ENCODE results near the gene KCNQ4.

The KCNQ4 gene

DNA sequence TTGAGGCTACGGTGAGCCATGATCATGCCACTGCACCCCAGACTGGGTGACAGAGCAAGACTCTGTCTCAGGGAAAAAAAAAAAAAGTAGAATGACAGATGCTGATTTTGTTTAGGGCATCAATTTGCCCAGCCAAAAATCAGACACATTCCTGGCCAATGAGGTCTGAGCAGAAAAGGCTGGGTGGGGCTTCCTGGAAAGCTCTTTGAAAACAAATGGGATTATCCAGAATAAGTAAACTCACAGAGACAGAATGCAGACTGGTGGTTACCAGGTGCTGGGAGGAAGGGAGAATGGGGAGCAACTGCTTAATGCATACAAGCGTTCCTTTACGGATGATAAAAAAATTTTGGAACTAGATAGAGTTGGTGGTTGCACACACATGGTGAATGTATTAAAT is 88.7 kb downstream of the KCNQ4 start:
- TF ChIP-seq, protein P1, sequence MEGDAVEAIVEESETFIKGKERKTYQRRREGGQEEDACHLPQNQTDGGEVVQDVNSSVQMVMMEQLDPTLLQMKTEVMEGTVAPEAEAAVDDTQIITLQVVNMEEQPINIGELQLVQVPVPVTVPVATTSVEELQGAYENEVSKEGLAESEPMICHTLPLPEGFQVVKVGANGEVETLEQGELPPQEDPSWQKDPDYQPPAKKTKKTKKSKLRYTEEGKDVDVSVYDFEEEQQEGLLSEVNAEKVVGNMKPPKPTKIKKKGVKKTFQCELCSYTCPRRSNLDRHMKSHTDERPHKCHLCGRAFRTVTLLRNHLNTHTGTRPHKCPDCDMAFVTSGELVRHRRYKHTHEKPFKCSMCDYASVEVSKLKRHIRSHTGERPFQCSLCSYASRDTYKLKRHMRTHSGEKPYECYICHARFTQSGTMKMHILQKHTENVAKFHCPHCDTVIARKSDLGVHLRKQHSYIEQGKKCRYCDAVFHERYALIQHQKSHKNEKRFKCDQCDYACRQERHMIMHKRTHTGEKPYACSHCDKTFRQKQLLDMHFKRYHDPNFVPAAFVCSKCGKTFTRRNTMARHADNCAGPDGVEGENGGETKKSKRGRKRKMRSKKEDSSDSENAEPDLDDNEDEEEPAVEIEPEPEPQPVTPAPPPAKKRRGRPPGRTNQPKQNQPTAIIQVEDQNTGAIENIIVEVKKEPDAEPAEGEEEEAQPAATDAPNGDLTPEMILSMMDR (IDR thresholded peaks at IDR 0.05), result no peak
- Histone ChIP-seq H2AFZ (no peak overlapping the region), H3K36me3 (ENCODE audit: control insufficient read depth, insufficient read depth, low read length) (no peaks in the 10 kb centered on the region), H3K4me2 (ENCODE audit: low read length) (no peak overlapping the region), H3K9ac (no peak overlapping the region), H3K4me1 (no peaks in the 10 kb centered on the region), H3K9me3 (ENCODE audit: control insufficient read depth, low read length) (no peaks in the 10 kb centered on the region), H3K4me3 (ENCODE audit: low read depth, low read length) (no peak overlapping the region), H3K27me3 (ENCODE audit: control insufficient read depth, insufficient read depth, low read length) (no peaks in the 10 kb centered on the region), H3K79me2 (no peaks in the 10 kb centered on the region), H3K27ac (no peak overlapping the region)

DNA sequence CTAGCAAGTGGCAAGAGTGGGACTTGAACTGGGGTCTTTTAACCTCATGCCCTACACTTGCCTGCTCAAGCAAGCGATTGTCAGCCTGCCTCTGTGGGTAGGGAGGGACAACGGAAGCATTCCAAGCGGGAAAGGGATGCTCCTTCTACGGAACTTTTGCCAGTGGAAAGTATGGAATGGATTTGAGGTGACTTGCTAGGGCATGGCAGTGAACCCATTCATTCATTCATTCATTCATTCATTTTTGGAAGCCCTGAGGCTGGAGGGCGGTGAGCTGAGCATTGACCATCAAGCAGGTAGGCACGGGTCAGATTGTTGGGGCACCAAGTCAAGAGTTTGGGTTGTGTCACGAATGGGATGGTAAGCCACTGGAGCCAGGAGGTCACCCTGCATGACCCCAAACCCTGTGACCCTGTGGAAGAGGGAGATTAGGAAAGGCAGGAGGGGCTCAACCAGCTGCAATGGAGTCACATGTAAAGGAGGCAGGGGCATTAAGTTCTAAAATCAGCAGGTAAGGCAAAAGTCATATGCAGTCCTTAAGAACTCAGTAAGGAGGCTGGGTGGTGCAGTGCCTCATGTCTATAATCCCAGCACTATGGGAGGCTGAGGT is 90.4 kb downstream of the KCNQ4 start:
- H3K36me3 ChIP-seq (ENCODE audit: control insufficient read depth, insufficient read depth, low read length), result no peaks in the 10 kb centered on the region
- H2AFZ ChIP-seq, result no peak overlapping the region
- no peaks in the 10 kb centered on the region for H3K27me3 ChIP-seq (ENCODE audit: control insufficient read depth, insufficient read depth, low read length)
- no peaks in the 10 kb centered on the region for H3K9me3 ChIP-seq (ENCODE audit: control insufficient read depth, low read length)
- H3K79me2 ChIP-seq, result no peaks in the 10 kb centered on the region
- no peak overlapping the region for H3K4me2 ChIP-seq (ENCODE audit: low read length)
- H3K9ac ChIP-seq, result no peak overlapping the region
- no peak overlapping the region for H3K27ac ChIP-seq
- no peaks in the 10 kb centered on the region for H3K4me1 ChIP-seq
- H3K4me3 ChIP-seq (ENCODE audit: low read depth, low read length), result no peak overlapping the region
- TF ChIP-seq, protein P1 (IDR thresholded peaks at IDR 0.05), result no peak

DNA sequence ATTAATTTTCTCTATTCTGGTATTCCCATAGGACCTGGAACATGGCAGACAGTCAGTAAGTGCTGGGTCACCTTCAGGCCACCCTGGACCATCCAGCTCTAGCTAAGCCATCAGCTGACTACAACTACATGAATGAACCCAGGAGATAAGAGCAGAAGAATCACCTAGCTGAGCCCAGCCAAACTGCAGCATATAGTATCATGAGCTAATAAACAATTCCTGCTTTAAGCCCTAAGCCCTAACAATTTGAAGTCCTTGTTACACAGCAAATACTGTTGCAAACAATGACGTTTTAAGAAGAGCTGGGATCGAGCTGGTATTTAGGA is 92.8 kb downstream of the KCNQ4 start:
- Histone ChIP-seq H3K27me3 (ENCODE audit: control insufficient read depth, insufficient read depth, low read length) (no peaks in the 10 kb centered on the region), H3K4me2 (ENCODE audit: low read length) (no peak overlapping the region), H3K79me2 (no peaks in the 10 kb centered on the region), H3K27ac (no peak overlapping the region), H3K9ac (no peak overlapping the region), H2AFZ (no peak overlapping the region), H3K4me1 (no peaks in the 10 kb centered on the region), H3K9me3 (ENCODE audit: control insufficient read depth, low read length) (no peaks in the 10 kb centered on the region), H3K4me3 (ENCODE audit: low read depth, low read length) (no peak overlapping the region), H3K36me3 (ENCODE audit: control insufficient read depth, insufficient read depth, low read length) (no peaks in the 10 kb centered on the region)
- TF ChIP-seq, protein P1 (IDR thresholded peaks at IDR 0.05), result no peak

DNA sequence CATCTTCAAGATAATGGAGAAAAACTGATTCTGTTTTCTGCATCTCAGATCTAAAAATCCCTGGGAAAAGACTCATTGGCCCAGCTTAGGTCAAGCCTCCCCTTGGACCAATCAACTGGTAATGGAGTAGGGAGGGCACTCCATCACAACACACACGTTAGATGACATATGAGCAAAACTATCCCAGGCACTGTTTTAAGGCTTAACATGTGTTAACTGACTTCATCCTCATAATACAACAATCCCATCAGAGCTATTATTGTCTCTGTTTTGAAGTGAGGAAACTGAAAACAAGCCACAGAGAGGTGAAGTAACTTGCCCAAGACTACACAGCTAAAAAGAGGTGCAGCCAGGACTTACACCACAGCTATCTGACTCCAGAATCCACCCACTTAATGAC is 93.3 kb downstream of the KCNQ4 start:
- Histone ChIP-seq H3K9ac (no peak overlapping the region), H2AFZ (no peak overlapping the region), H3K4me3 (ENCODE audit: low read depth, low read length) (no peak overlapping the region), H3K79me2 (no peaks in the 10 kb centered on the region), H3K27ac (peak overlapping the region; percentile 56), H3K4me1 (no peaks in the 10 kb centered on the region), H3K27me3 (ENCODE audit: control insufficient read depth, insufficient read depth, low read length) (no peaks in the 10 kb centered on the region), H3K9me3 (ENCODE audit: control insufficient read depth, low read length) (no peaks in the 10 kb centered on the region), H3K36me3 (ENCODE audit: control insufficient read depth, insufficient read depth, low read length) (no peaks in the 10 kb centered on the region), H3K4me2 (ENCODE audit: low read length) (no peak overlapping the region)
- TF ChIP-seq, protein P1 (IDR thresholded peaks at IDR 0.05), result no peak

DNA sequence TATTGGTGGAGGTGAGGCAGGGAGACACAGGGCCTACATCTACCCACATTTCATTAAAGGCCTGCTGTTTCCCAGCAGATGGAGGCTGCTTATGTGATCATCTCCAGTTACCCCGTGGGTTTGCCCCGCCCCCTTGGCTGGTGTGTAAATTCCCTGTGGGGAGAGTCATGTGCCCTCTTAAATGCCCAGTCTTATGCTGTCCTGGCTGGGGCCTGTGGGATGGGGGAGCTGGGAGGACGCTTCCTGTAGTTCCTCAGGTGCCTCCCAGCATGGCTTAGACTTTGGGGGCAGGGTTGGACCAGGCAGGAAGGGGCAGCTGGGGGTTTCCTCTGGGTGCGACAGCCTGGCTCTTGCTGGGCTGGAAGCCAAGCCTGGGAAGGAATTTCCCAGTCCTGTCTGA is 94.1 kb downstream of the KCNQ4 start:
- Histone ChIP-seq H3K9ac (no peak overlapping the region), H3K27ac (peak overlapping the region; percentile 56), H3K9me3 (ENCODE audit: control insufficient read depth, low read length) (no peaks in the 10 kb centered on the region), H3K4me3 (ENCODE audit: low read depth, low read length) (no peak overlapping the region), H3K79me2 (no peaks in the 10 kb centered on the region), H3K4me2 (ENCODE audit: low read length) (no peak overlapping the region), H3K27me3 (ENCODE audit: control insufficient read depth, insufficient read depth, low read length) (no peaks in the 10 kb centered on the region), H3K4me1 (no peaks in the 10 kb centered on the region), H3K36me3 (ENCODE audit: control insufficient read depth, insufficient read depth, low read length) (no peaks in the 10 kb centered on the region), H2AFZ (peak overlapping the region; percentile 62)
- TF ChIP-seq, protein P1 (IDR thresholded peaks at IDR 0.05), result no peak

Measured in parathyroid adenoma (tissue), 2 donors.